HG03064 (cell line): ENCODE data around the gene NTM.

Source experiments
- ATAC-seq: cut with Tn5 transposase; IDR thresholded peaks from one replicate; pipeline ENCODE4 v1.9.1; 2021; ENCODE audit warnings: low read depth; ENCODE audit not compliant: unreplicated experiment

NTM gene

GRCh38 chr11:132077416-132077815 lies 707.0 kb downstream of the NTM start:
- ATAC-seq = no peak

- no peak for ATAC-seq
Observed at GRCh38 chr11:132078264-132079076, 708.1 kb downstream of the NTM start.

GRCh38 chr11:132080127-132080526 lies 709.7 kb downstream of the NTM start:
- ATAC-seq = no peak

- ATAC-seq = no peak
Observed at GRCh38 chr11:132082566-132082965, 712.2 kb downstream of the NTM start.

GRCh38 chr11:132084433-132084832 lies 714.0 kb downstream of the NTM start:
- no peak for ATAC-seq

GRCh38 chr11:132087148-132087547 lies 716.7 kb downstream of the NTM start:
- ATAC-seq = no peak

- no peak for ATAC-seq
Observed at GRCh38 chr11:132088551-132088950, 718.1 kb downstream of the NTM start.

- no peak for ATAC-seq
Observed at GRCh38 chr11:132093536-132094259, 723.3 kb downstream of the NTM start.

GRCh38 chr11:132094598-132094997 lies 724.2 kb downstream of the NTM start:
- ATAC-seq = no peak

- ATAC-seq = no peak
Observed at GRCh38 chr11:132095230-132096131, 725.1 kb downstream of the NTM start.

GRCh38 chr11:132096132-132096825 lies 725.9 kb downstream of the NTM start:
- ATAC-seq = no peak

- no peak for ATAC-seq
Observed at GRCh38 chr11:132099692-132100091, 729.3 kb downstream of the NTM start.

- ATAC-seq = no peak
Observed at GRCh38 chr11:132100583-132100982, 730.2 kb downstream of the NTM start.

GRCh38 chr11:132101881-132102280 lies 731.5 kb downstream of the NTM start:
- no peak for ATAC-seq

GRCh38 chr11:132103021-132103420 lies 732.6 kb downstream of the NTM start:
- no peak for ATAC-seq

GRCh38 chr11:132106096-132106982 lies 735.9 kb downstream of the NTM start:
- ATAC-seq = no peak

- ATAC-seq = no peak
Observed at GRCh38 chr11:132111316-132111715, 740.9 kb downstream of the NTM start.

GRCh38 chr11:132111838-132112237 lies 741.4 kb downstream of the NTM start:
- no peak for ATAC-seq

- ATAC-seq = no peak
Observed at GRCh38 chr11:132112846-132113245, 742.4 kb downstream of the NTM start.
